HUES6 (cell line): ENCODE measurements around the gene ERBB4.

Experiments used
- H3K27ac ChIP-seq: 2 replicates; pipeline ENCODE4 v1.7.0; 2013; ENCODE audit warnings: low read depth, mild to moderate bottlenecking, low read length, inconsistent platforms
- H3K27me3 ChIP-seq: 2 replicates; pipeline ENCODE4 v1.6.1; 2013; ENCODE audit warnings: low read length; ENCODE audit not compliant: control insufficient read depth, insufficient read depth
- H3K36me3 ChIP-seq: 2 replicates; pipeline ENCODE4 v1.6.1; 2013; ENCODE audit warnings: low read length; ENCODE audit not compliant: control insufficient read depth, insufficient read depth
- H3K4me1 ChIP-seq: 2 replicates; pipeline ENCODE4 v1.6.1; 2013; ENCODE audit warnings: low read length; ENCODE audit not compliant: control insufficient read depth, insufficient read depth
- H3K4me3 ChIP-seq: 2 replicates; pipeline ENCODE4 v1.5.1; 2013; ENCODE audit warnings: low read depth, low read length
- H3K9ac ChIP-seq: one replicate; pipeline ENCODE4 v1.6.1; 2013; ENCODE audit warnings: mild to moderate bottlenecking, low read length
- H3K9me3 ChIP-seq: 2 replicates; pipeline ENCODE4 v1.6.1; 2013; ENCODE audit warnings: low read depth, low read length; ENCODE audit not compliant: control insufficient read depth, insufficient read depth

ERBB4 gene

DNA sequence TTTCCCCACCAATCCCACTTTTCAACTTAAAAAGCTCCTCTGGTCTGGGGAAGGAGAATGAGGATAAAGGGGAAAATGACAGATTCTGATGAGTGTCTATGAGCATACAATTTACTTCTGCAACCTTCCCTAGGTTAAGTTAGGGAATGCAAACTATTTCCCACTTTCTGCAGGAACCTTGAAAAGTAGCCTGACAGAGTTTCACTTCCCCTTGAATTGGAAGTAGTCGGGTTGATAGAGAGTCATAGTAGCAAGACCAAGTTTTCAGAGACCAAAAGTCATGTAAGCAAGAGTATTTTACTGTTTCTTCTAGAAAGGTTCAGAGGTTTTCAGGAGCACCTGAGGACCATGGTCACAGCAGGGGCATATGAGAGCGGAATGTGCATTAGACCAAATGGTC, 1167.1 kb downstream of the ERBB4 start:
- Histone ChIP-seq H3K27me3 (no peaks in the 10 kb centered on the region), H3K9ac (no peak overlapping the region), H3K27ac (no peak overlapping the region), H3K4me1 (peaks cover 11% of the 10 kb centered on the region), H3K36me3 (no peaks in the 10 kb centered on the region), H3K4me3 (no peak overlapping the region), H3K9me3 (no peaks in the 10 kb centered on the region)

DNA sequence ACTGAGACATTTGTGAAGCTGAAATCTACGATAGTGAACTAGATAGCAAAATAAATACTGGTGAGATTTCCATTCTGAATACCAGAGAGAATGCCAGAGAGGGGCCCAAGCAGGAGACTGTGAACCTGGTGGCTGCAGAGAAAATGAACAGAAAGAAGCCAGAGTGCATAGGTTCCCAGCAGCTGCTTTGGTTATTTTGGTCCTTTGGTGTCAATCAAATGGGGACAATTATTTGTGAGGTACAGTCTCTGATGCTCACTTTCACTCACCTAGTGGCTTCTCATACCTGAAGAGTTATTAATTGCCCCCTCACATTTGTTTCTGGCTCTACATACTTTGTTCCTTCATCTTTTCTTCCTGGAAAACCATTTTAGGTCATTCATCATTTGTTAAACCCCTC, 1170.1 kb downstream of the ERBB4 start:
- peaks cover 18% of the 10 kb centered on the region for H3K4me1 ChIP-seq
- H3K27ac ChIP-seq: no peak overlapping the region
- H3K27me3 ChIP-seq: no peaks in the 10 kb centered on the region
- no peaks in the 10 kb centered on the region for H3K36me3 ChIP-seq
- H3K4me3 ChIP-seq: no peak overlapping the region
- H3K9ac ChIP-seq: no peak overlapping the region
- peaks cover 3% of the 10 kb centered on the region; the same call in 1 of the 2 replicates for H3K9me3 ChIP-seq

DNA sequence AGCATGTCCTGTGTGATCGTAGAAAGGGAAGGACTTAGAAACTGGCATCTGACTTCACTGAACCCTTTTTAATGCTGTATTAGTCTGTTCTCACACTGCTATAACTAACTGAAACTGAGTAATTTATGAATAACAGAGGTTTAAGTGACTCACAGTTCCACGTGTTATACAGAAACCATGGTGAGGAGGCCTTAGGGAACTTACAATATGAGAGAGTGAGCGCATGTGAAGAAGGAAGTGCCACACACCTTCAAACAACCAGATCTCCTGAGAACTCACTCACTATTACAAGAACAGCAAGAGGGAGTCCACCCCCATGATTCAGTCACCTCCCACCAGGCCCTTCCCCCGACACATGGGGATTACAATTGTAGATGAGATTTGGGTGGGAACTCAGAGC, 1170.9 kb downstream of the ERBB4 start:
- H3K27ac ChIP-seq: no peak overlapping the region
- H3K9ac ChIP-seq: no peak overlapping the region
- H3K4me1 ChIP-seq: peaks cover 18% of the 10 kb centered on the region
- H3K36me3 ChIP-seq: no peaks in the 10 kb centered on the region
- peaks cover 3% of the 10 kb centered on the region; the same call in 1 of the 2 replicates for H3K9me3 ChIP-seq
- H3K4me3 ChIP-seq: no peak overlapping the region
- H3K27me3 ChIP-seq: no peaks in the 10 kb centered on the region

DNA sequence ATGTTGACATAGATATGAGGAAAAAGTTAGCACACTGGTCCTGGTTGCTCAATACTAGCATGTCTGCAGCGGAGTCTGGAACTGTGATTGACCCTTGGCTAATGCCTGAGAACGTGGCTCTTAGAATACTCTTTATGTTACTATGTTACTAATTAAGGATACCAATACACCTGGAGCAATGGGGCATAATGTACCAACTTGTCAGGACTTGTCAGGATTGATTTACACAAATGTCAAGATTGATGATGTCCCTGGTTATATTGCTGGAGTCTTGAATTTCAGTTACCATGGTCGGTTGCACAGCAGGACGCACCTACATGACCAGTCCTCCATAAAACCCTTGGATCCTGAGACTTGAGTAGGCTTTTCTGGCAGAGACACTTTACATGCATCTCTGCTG, 1171.3 kb downstream of the ERBB4 start:
- no peak overlapping the region for H3K27ac ChIP-seq
- peaks cover 19% of the 10 kb centered on the region for H3K4me1 ChIP-seq
- no peaks in the 10 kb centered on the region for H3K36me3 ChIP-seq
- no peaks in the 10 kb centered on the region for H3K27me3 ChIP-seq
- no peak overlapping the region for H3K4me3 ChIP-seq
- H3K9me3 ChIP-seq: peaks cover 3% of the 10 kb centered on the region; the same call in 1 of the 2 replicates
- no peak overlapping the region for H3K9ac ChIP-seq

DNA sequence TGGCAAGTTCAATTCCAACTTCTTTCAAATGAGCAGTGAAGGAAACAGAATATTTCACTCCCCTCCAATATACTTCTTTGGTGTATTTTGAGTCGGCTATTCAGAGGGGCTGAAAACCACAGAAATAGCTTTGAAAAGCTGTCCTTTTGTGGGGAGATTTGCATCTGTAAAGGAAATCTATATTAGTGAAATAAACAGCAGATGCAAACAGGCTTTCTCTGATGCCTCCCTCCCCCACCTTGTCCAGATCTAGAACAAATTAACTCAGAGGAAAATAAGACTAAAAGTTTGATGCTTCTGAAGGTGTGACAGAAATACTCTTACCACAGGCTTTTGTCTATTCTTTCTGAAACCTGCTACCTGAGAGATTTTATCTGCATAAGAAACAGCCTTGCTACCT, 1173.7 kb downstream of the ERBB4 start:
- Histone ChIP-seq H3K27ac (no peak overlapping the region), H3K9me3 (peaks cover 3% of the 10 kb centered on the region; the same call in 1 of the 2 replicates), H3K4me1 (peaks cover 39% of the 10 kb centered on the region), H3K9ac (no peak overlapping the region), H3K36me3 (no peaks in the 10 kb centered on the region), H3K27me3 (no peaks in the 10 kb centered on the region), H3K4me3 (no peak overlapping the region)

DNA sequence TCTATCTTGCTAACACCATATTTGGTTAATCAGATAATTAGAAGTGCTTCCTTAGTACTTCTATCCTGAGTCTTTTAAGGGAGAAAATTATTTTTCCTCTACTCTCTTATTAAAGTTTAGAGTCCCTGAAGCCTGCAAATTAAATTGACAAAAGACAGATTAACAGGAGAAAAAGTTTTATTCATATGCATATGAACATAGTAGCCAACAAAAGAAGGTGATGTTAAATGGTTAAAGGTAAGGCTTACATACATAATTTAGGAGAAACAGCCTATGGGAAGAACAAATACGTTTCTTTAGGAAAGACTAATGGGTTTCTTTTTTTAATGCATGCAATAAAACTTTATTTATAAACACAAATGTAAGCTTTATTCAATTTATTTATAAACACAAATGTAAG, 1177.2 kb downstream of the ERBB4 start:
- Histone ChIP-seq H3K9ac (no peak overlapping the region), H3K27ac (no peak overlapping the region), H3K4me1 (peaks cover 42% of the 10 kb centered on the region), H3K9me3 (peaks cover 3% of the 10 kb centered on the region; the same call in 1 of the 2 replicates), H3K27me3 (no peaks in the 10 kb centered on the region), H3K36me3 (no peaks in the 10 kb centered on the region), H3K4me3 (peak overlapping the region; percentile 19; the same call in 1 of the 2 replicates)

DNA sequence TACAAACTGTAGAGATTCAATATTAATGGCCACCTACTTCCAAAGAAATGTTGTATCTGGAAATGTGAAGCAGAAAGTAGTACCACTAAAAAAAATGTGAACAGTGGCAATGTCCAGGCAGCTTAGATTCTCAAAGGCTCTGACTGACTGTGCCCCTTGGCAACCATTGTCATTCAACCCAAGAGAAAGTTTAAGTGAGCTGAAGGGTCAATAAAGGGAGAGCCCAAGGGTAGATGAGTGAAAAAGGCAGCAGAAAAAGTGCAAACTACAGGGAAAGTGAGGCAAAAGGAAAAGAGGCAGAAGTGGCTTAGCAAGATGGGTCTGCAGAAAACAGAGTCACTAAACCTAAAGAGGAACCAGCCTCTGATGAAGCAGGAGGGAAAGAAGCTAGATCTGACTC, 1179.3 kb downstream of the ERBB4 start:
- H3K36me3 ChIP-seq: no peaks in the 10 kb centered on the region
- H3K4me3 ChIP-seq: no peak overlapping the region
- H3K9me3 ChIP-seq: 0 out of 2 replicates have a peak, but pooled peaks cover 3% of the 10 kb centered on the region
- H3K4me1 ChIP-seq: peaks cover 35% of the 10 kb centered on the region
- no peak overlapping the region for H3K27ac ChIP-seq
- H3K27me3 ChIP-seq: no peaks in the 10 kb centered on the region
- no peak overlapping the region for H3K9ac ChIP-seq

DNA sequence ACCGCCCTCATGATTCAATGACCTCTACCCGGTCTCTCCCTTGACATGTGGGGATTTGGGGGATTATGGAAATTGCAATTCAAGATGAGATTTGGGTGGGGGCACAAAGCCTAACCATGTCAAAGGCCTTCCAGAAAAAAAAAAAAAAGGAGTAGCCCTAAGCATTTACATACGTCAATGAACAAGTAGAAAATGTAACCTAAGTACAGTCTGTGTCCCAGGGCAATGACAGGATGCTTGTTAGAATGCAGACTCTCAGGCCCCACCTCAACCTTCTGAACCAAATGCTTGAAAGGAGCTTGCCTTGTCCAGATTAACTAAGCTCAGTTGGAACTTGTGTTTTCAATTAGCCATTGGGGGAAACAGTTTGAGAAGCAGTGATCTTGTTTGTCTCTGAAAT, 1180.1 kb downstream of the ERBB4 start:
- no peak overlapping the region for H3K27ac ChIP-seq
- H3K36me3 ChIP-seq: no peaks in the 10 kb centered on the region
- no peak overlapping the region for H3K4me3 ChIP-seq
- H3K9ac ChIP-seq: no peak overlapping the region
- H3K4me1 ChIP-seq: peaks cover 40% of the 10 kb centered on the region
- H3K9me3 ChIP-seq: no peaks in the 10 kb centered on the region
- no peaks in the 10 kb centered on the region for H3K27me3 ChIP-seq

DNA sequence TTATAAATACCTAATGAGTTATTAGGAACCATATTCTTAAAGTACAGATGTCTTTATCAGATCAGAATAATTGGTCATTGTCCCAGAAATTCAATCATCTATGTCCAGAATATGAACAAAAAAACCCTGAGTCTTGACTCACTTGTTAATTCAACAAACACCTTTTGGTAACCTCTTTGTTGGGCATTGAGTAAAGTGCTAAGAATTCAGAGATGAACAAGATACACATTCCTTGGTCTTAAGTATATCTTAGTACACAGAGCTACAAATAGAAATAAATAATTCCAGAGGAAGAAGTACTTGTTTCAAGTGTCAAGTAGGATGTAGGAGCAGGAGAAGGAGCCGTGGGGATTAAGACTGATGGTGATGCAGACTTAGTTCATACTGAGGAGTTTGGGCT, 1184.1 kb downstream of the ERBB4 start:
- Histone ChIP-seq H3K4me1 (peaks cover 18% of the 10 kb centered on the region), H3K27ac (no peak overlapping the region), H3K4me3 (no peak overlapping the region), H3K9ac (no peak overlapping the region), H3K27me3 (no peaks in the 10 kb centered on the region), H3K9me3 (no peaks in the 10 kb centered on the region), H3K36me3 (no peaks in the 10 kb centered on the region)

DNA sequence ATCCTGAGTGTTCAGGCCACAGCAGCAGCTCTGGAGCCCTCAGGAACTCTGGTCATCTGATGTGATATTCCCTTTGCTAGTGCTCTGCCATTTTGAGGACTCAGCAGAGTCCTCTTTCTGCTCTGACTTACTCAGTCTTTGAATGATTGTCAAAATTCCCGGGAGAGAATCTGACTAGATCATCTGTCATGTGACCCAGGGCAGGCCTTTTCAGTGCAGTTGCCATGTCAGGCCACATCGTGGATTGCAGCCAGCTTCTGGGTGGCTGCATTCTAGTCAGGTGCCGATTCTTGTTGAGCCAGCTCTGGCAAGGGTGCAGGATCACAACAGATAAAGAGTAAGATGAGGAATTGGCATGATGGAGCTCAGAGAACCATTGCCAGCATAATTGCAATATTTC, 1186.6 kb downstream of the ERBB4 start:
- H3K27me3 ChIP-seq: no peaks in the 10 kb centered on the region
- H3K4me3 ChIP-seq: no peak overlapping the region
- no peak overlapping the region for H3K27ac ChIP-seq
- no peaks in the 10 kb centered on the region for H3K36me3 ChIP-seq
- H3K4me1 ChIP-seq: peaks cover 8% of the 10 kb centered on the region; the same call in 1 of the 2 replicates
- no peak overlapping the region for H3K9ac ChIP-seq
- H3K9me3 ChIP-seq: peaks cover 9% of the 10 kb centered on the region

DNA sequence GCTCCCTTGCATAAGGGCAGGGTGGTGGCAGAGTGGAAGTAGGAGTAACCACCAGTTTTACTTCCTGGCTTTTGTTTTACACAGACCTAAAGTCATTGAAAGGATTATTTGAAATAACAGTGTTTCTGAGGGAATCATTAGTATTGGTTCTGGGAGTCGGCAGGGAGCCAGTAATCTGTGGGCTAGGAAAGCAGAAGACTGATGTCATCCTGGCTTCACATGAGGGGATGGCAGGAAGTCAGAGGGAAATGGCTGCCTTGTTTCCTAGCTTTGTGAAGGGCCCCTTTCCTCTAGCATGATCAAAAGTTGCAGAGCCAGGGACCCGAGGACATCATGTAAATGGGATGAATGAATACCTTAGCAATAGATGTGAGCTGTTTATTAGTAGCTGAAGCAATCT, 1189.6 kb downstream of the ERBB4 start:
- Histone ChIP-seq H3K27ac (no peak overlapping the region), H3K9ac (no peak overlapping the region)

DNA sequence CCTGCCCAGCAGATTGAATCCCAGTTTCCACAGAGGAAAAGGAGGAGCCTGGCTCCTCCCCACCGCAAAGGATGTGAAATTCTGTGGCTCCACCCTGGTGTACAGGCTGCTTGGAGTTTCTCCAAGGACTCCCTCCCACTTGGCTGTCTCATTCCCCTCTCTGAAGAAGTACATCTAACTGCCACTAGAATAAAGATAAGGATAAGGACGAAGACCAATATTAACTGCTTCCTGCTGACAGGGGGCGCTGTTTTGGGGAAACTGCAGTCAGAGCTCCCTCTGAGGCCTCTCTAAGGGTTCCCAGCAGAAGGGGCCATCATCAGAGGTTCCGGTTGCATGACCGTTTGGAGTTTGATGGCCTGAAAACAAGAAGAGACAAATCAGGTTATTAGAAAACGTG, 1191.3 kb downstream of the ERBB4 start:
- Histone ChIP-seq H3K9ac (no peak overlapping the region), H3K36me3 (no peaks in the 10 kb centered on the region), H3K27ac (no peak overlapping the region), H3K4me1 (no peaks in the 10 kb centered on the region; the same call in 1 of the 2 replicates), H3K9me3 (peaks cover 9% of the 10 kb centered on the region), H3K27me3 (no peaks in the 10 kb centered on the region), H3K4me3 (no peak overlapping the region)

More for the DNA sequence above, 1189.6 kb downstream of the ERBB4 start:
- Histone ChIP-seq H3K36me3 (no peaks in the 10 kb centered on the region), H3K4me1 (peaks cover 8% of the 10 kb centered on the region; the same call in 1 of the 2 replicates), H3K9me3 (peaks cover 9% of the 10 kb centered on the region), H3K4me3 (no peak overlapping the region), H3K27me3 (no peaks in the 10 kb centered on the region)
